NCI-H1417 treated with DMSO at 0.1 percent for 48 hours (cell line): ENCODE results near the gene ASMTL.

Experiments used
- DNase-seq: peaks from one replicate; lab custom pipeline; 2025; lab: John Stamatoyannopoulos, UW

The ASMTL gene

GRCh38 chrX:1403228-1403627 lies 49.5 kb downstream of the ASMTL start:
- DNase-seq = no peak

GRCh38 chrX:1401611-1402430 lies 50.9 kb downstream of the ASMTL start:
- no peak for DNase-seq

GRCh38 chrX:1400742-1401471 lies 51.8 kb downstream of the ASMTL start:
- no peak for DNase-seq

- no peak for DNase-seq
Observed at GRCh38 chrX:1400049-1400448, 52.7 kb downstream of the ASMTL start.

- DNase-seq = no peak
Observed at GRCh38 chrX:1398431-1399340, 54.0 kb downstream of the ASMTL start.

- DNase-seq = no peak
Observed at GRCh38 chrX:1397441-1398270, 55.1 kb downstream of the ASMTL start.

- no peak for DNase-seq
Observed at GRCh38 chrX:1397001-1397400, 55.7 kb downstream of the ASMTL start.

- DNase-seq = no peak
Observed at GRCh38 chrX:1395646-1396216, 57.0 kb downstream of the ASMTL start.

GRCh38 chrX:1394731-1395501 lies 57.8 kb downstream of the ASMTL start:
- DNase-seq = no peak

- no peak for DNase-seq
Observed at GRCh38 chrX:1393871-1394615, 58.7 kb downstream of the ASMTL start.

GRCh38 chrX:1392376-1393068 lies 60.2 kb downstream of the ASMTL start:
- DNase-seq = no peak

GRCh38 chrX:1391707-1392375 lies 60.9 kb downstream of the ASMTL start, which contains the start of gene SLC25A6:
TSS of gene SLC25A6 (minus strand) at chrX:1392113. CDS start at chrX:1392009, 104 bp downstream.
- no peak for DNase-seq

GRCh38 chrX:1391370-1391706 lies 61.4 kb downstream of the ASMTL start:
- DNase-seq = no peak

- DNase-seq = no peak
Observed at GRCh38 chrX:1390621-1391369, 61.9 kb downstream of the ASMTL start.

GRCh38 chrX:1389993-1390285 lies 62.8 kb downstream of the ASMTL start:
- DNase-seq = no peak

- DNase-seq = no peak
Observed at GRCh38 chrX:1389181-1389992, 63.3 kb downstream of the ASMTL start.

GRCh38 chrX:1388651-1389050 lies 64.1 kb downstream of the ASMTL start:
- DNase-seq = no peak
